GM12878 (cell line): Measurements from ENCODE around the gene BBOX1. TPM values are rescaled to one million over a fixed set of nuclear protein-coding genes. Genes with fewer than 3 reads are reported as not detected.

Source experiments
- ATAC-seq: fragments of 200-7000 bp; cut with Tn5 transposase; 3 replicates; pipeline ENCODE4 v1.9.1; 2020; ENCODE audit warnings: mild to moderate bottlenecking, moderate library complexity
- BruUV-seq: library from RNA; stranded (reverse); fragments of 400-500 nt; replicated peaks from 2 replicates; lab custom pipeline; 2021; lab: Mats Ljungman, UMichigan
- CTCF ChIA-PET: fragments of 300-600 bp; sonication (Branson Sonifier 250); formaldehyde crosslinking; extraction: SDS; loops from one replicate; lab custom pipeline; 2021; ENCODE audit warnings: inconsistent platforms; lab: Yijun Ruan, JAX
- POLR2A ChIA-PET: fragments of 350-600 bp; formaldehyde crosslinking; extraction: SDS; loops from one replicate; lab custom pipeline; 2021; ENCODE audit warnings: inconsistent platforms; lab: Charles Lee
- RAD21 ChIA-PET: fragments of 300-600 bp; sonication (Branson Sonifier 250); formaldehyde crosslinking; loops from one replicate; lab custom pipeline; 2023; ENCODE audit warnings: antibody characterized with exemption; ENCODE audit not compliant: unreplicated experiment; lab: Charles Lee
- SMC1A ChIA-PET: fragments of 300-600 bp; sonication (Branson Sonifier 250); formaldehyde crosslinking; loops from one replicate; lab custom pipeline; 2023; ENCODE audit not compliant: unreplicated experiment, uncharacterized antibody; lab: Charles Lee
- DNase-seq: peaks from one replicate; pipeline ENCODE4 v3.0.0-alpha.2; 2011; ENCODE audit warnings: low read depth, low spot score
- FAIRE-seq: peaks from 3 replicates; lab custom pipeline; 2011; peaks lifted over from hg19 to GRCh38; lab: Jason Lieb, UNC
- H2AFZ ChIP-seq: 2 replicates; pipeline ENCODE4 v1.6.0; 2011; ENCODE audit warnings: low read depth, low read length, control low read depth; ENCODE audit not compliant: control insufficient read depth
- H3K27ac ChIP-seq: 2 replicates; pipeline ENCODE4 v1.5.1; 2011; ENCODE audit warnings: control low read depth; ENCODE audit not compliant: control insufficient read depth, insufficient read depth
- H3K27me3 ChIP-seq, 2 experiments: replicated peaks in 1 of 2; 2 replicates each; pipeline versions ENCODE4 v1.6.0 to v1.6.1; 2011; ENCODE audit warnings: low read length in 1 of 2; ENCODE audit not compliant: control insufficient read depth in 2 of 2, insufficient read depth in 2 of 2
- H3K36me3 ChIP-seq, 2 experiments: 2 replicates each; pipeline ENCODE4 v1.5.1; 2011; ENCODE audit warnings: low read length in 1 of 2; ENCODE audit not compliant: control insufficient read depth in 2 of 2, insufficient read depth in 2 of 2
- H3K4me1 ChIP-seq: 2 replicates; pipeline ENCODE4 v1.6.1; 2011; ENCODE audit warnings: mild to moderate bottlenecking, low read length, moderate library complexity, mixed read lengths; ENCODE audit not compliant: control insufficient read depth, insufficient read depth
- H3K4me2 ChIP-seq: 2 replicates; pipeline ENCODE4 v1.6.0; 2011; ENCODE audit warnings: control low read depth; ENCODE audit not compliant: control insufficient read depth, insufficient read depth
- H3K4me3 ChIP-seq: fragments of 200-600 bp; sonication (generic); 2 replicates; pipeline ENCODE4 v1.5.1; 2016
- H3K79me2 ChIP-seq: 2 replicates; pipeline ENCODE4 v1.6.0; 2011; ENCODE audit warnings: low read length; ENCODE audit not compliant: control insufficient read depth, insufficient read depth
- H3K9ac ChIP-seq: 2 replicates; pipeline ENCODE4 v1.8.0; 2011; ENCODE audit warnings: low read length, control low read depth, mixed read lengths; ENCODE audit not compliant: control insufficient read depth, insufficient read depth
- H3K9me3 ChIP-seq: replicated peaks from 3 replicates; pipeline ENCODE4 v1.5.1; 2011; ENCODE audit warnings: mild to moderate bottlenecking, low read length; ENCODE audit not compliant: control insufficient read depth, insufficient read depth
- H4K20me1 ChIP-seq: 2 replicates; pipeline ENCODE4 v1.6.0; 2011; ENCODE audit not compliant: control insufficient read depth, insufficient read depth
- CREM ChIP-seq: IDR thresholded peaks from 2 replicates; pipeline ENCODE4 v1.6.1; 2014; ENCODE audit warnings: antibody characterized with exemption, low read depth
- ETV6 ChIP-seq, 2 experiments: fragments of 450-650 bp in 1 of 2; IDR thresholded peaks in 1 of 2; conservative IDR thresholded peaks in 1 of 2; 2 replicates each; pipeline ENCODE4 v1.6.1; 2014; ENCODE audit warnings: antibody characterized with exemption in 1 of 2, borderline replicate concordance in 1 of 2, low read depth in 1 of 2, mild to moderate bottlenecking in 1 of 2, moderate library complexity in 1 of 2
- FOXK2 ChIP-seq: fragments of 450-650 bp; IDR thresholded peaks from 2 replicates; pipeline ENCODE4 v1.6.1; 2017; ENCODE audit warnings: mild to moderate bottlenecking, moderate library complexity
- FOXM1 ChIP-seq: IDR thresholded peaks from 2 replicates; pipeline ENCODE4 v1.6.1; 2012; ENCODE audit warnings: low read depth, mild to moderate bottlenecking, inconsistent platforms, low read length, moderate library complexity
- GABPA ChIP-seq: IDR thresholded peaks from 2 replicates; pipeline ENCODE4 v1.6.1; 2014; ENCODE audit warnings: antibody characterized with exemption, low read depth, mild to moderate bottlenecking, inconsistent platforms
- KAT2A ChIP-seq: conservative IDR thresholded peaks from 2 replicates; pipeline ENCODE4 v1.6.1; 2011; ENCODE audit warnings: low read depth, low read length; ENCODE audit not compliant: control insufficient read depth
- LARP7 ChIP-seq: fragments of 450-650 bp; IDR thresholded peaks from 2 replicates; pipeline ENCODE4 v1.6.1; 2017; ENCODE audit warnings: mild to moderate bottlenecking
- MEF2A ChIP-seq: IDR thresholded peaks from 2 replicates; pipeline ENCODE4 v1.6.1; 2011; ENCODE audit warnings: low read depth, mild to moderate bottlenecking, low read length, moderate library complexity; ENCODE audit not compliant: insufficient read depth
- SIN3A ChIP-seq: IDR thresholded peaks from 2 replicates; pipeline ENCODE4 v1.6.1; 2012; ENCODE audit warnings: low read depth, low read length, improper control_type of control experiment
- WGBS: methylation state at CpG from one replicate; pipeline ENCODE4 v1.1.6; 2016; ENCODE audit warnings: low lambda C conversion rate; ENCODE audit not compliant: insufficient replicate concordance, insufficient coverage; ENCODE audit errors: missing lambda C conversion rate; 5-methylcytosine and 5-hydroxymethylcytosine counted together
- in situ Hi-C: fragments of 300-500 bp; cut with MboI; formaldehyde crosslinking; loops from 9 replicates; pipeline ENCODE4 v1.14.3; 2018; ENCODE audit warnings: mixed read lengths
- intact Hi-C: fragments of 100-400 bp; cut with micrococcal nuclease; formaldehyde crosslinking; loops from one replicate; pipeline ENCODE4 v1.14.2; 2022; ENCODE audit not compliant: unreplicated experiment
- polyA plus RNA-seq, 11 experiments: library from polyadenylated mRNA; depleted of rRNA in 4 of 11; unstranded in 6 of 11; stranded (reverse) in 5 of 11; fragments of >200 nt; fragmentation: Nextera tagmentation in 4 of 11; fragmentation: Illumina TruSeq in 1 of 11; extraction: Ambion mirVana in 4 of 11; extraction: Trizol in 1 of 11; gene quantifications; 1 replicate in 1 of 11; 2 replicates in 10 of 11; pipeline versions ENCODE4 v1.2.1 to v1.2.3, GENCODE V29; 2011 to 2016; ENCODE audit warnings: inconsistent platforms in 2 of 11, missing spikeins in 2 of 11, low read depth in 1 of 11
- total RNA-seq, 4 experiments: library from RNA; depleted of rRNA in 3 of 4; stranded (reverse); fragments of >200 nt in 3 of 4; fragmentation: Illumina TruSeq in 1 of 4; extraction: Trizol in 1 of 4; gene quantifications; 2 replicates each; pipeline versions ENCODE4 v1.2.1 to v1.2.3, GENCODE V29; 2013 to 2021
- TF ChIP-seq, protein P1 (sequence below): IDR thresholded peaks from 2 replicates; pipeline ENCODE4 v1.6.1; 2012; ENCODE audit warnings: low read depth, low read length, improper control_type of control experiment
- TF ChIP-seq, protein P2 (sequence below): IDR thresholded peaks from 2 replicates; pipeline ENCODE4 v1.6.1; 2011; ENCODE audit warnings: low read depth, mild to moderate bottlenecking, low read length, moderate library complexity, borderline replicate concordance; ENCODE audit errors: extremely low read depth
- TF ChIP-seq, protein P3 (sequence below): fragments of 450-650 bp; IDR thresholded peaks from 2 replicates; pipeline ENCODE4 v1.6.1; 2016; ENCODE audit warnings: mild to moderate bottlenecking, moderate library complexity, borderline replicate concordance
- TF ChIP-seq, protein P4 (sequence below), 3 experiments: IDR thresholded peaks in 2 of 3; conservative IDR thresholded peaks in 1 of 3; 2 replicates each; pipeline ENCODE4 v1.5.1; 2011; ENCODE audit warnings: low read depth in 3 of 3, low read length in 3 of 3, mild to moderate bottlenecking in 3 of 3, control low read depth in 2 of 3, moderate library complexity in 2 of 3, inconsistent platforms in 1 of 3, mixed read lengths in 1 of 3; ENCODE audit not compliant: control insufficient read depth in 2 of 3, insufficient read depth in 1 of 3; ENCODE audit errors: extremely low read depth in 1 of 3

BBOX1 gene
- total and polyA plus RNA-seq, 10 of the 15 experiments (the other 5 are each of a cell fraction or from before 2014, with no cell fraction given): 3.5 TPM; not detected in 9

DNA sequence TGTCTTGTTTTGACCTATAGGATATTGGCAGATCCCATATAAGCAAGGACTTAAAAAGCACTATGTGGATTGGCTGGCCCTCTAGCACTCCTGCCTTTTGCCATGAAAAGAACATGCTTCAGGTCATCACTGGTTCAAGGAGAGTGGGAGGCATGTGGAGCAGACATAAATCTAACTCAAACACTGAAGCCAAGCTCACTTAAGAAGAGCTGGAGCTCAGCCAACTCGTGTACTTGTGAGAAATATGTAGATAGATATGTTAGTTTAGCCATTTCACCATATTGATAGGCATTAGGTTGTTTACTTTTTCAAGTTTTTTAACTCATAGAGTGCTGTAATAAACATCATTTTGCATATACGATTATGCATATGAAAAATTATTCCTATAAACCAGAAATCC lies 19.9 kb upstream of the BBOX1 start (continued):
- TF ChIP-seq ETV6 (conservative IDR thresholded peaks at IDR 0.05 in 1 of 2, IDR thresholded peaks at IDR 0.05 in 1 of 2; ENCODE audit: borderline replicate concordance in 1 of 2, low read depth in 1 of 2): no peak
- TF ChIP-seq MEF2A: no peak

DNA sequence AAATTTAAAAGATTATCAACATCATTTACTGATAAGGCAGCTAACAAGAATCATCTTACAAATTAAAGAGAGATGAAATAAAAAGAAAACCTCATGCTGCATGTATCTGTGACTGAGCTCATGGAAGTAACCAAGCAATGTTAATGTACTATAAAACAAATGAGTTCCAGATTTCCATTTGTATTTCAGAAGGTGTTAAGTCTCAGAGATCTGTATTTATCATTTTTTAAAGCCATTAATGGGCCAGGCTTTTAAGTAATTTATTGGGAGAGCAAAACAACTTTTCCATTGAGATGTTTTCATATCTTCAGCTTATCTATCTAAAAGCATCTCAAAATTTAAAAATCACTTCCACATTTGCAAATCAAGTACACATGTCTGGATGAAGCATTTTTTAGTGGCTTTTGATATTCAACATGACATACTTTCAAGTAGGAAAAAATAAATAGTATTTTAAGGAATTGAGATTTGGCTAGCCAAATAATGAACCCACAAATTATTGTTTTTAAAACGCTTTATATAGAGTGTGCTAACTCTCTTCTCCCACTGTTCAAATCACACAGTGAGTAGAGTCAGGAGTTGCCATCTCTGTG lies 17.9 kb upstream of the BBOX1 start:
- no peaks in the 10 kb centered on the region for H4K20me1 ChIP-seq
- ChIA-PET RAD21 (no interaction called here), CTCF (no interaction called here)
- H3K27ac ChIP-seq: no peak overlapping the region
- no peaks in the 10 kb centered on the region for H3K36me3 ChIP-seq
- TF ChIP-seq LARP7 (no peak), FOXM1 (no peak), GABPA (no peak), KAT2A (no peak), FOXK2 (no peak), CREM (no peak), SIN3A (no peak)
- TF ChIP-seq, protein P1, sequence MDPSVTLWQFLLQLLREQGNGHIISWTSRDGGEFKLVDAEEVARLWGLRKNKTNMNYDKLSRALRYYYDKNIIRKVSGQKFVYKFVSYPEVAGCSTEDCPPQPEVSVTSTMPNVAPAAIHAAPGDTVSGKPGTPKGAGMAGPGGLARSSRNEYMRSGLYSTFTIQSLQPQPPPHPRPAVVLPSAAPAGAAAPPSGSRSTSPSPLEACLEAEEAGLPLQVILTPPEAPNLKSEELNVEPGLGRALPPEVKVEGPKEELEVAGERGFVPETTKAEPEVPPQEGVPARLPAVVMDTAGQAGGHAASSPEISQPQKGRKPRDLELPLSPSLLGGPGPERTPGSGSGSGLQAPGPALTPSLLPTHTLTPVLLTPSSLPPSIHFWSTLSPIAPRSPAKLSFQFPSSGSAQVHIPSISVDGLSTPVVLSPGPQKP: no peak
- TF ChIP-seq, protein P2, sequence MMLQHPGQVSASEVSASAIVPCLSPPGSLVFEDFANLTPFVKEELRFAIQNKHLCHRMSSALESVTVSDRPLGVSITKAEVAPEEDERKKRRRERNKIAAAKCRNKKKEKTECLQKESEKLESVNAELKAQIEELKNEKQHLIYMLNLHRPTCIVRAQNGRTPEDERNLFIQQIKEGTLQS: no peak
- TF ChIP-seq, protein P3, sequence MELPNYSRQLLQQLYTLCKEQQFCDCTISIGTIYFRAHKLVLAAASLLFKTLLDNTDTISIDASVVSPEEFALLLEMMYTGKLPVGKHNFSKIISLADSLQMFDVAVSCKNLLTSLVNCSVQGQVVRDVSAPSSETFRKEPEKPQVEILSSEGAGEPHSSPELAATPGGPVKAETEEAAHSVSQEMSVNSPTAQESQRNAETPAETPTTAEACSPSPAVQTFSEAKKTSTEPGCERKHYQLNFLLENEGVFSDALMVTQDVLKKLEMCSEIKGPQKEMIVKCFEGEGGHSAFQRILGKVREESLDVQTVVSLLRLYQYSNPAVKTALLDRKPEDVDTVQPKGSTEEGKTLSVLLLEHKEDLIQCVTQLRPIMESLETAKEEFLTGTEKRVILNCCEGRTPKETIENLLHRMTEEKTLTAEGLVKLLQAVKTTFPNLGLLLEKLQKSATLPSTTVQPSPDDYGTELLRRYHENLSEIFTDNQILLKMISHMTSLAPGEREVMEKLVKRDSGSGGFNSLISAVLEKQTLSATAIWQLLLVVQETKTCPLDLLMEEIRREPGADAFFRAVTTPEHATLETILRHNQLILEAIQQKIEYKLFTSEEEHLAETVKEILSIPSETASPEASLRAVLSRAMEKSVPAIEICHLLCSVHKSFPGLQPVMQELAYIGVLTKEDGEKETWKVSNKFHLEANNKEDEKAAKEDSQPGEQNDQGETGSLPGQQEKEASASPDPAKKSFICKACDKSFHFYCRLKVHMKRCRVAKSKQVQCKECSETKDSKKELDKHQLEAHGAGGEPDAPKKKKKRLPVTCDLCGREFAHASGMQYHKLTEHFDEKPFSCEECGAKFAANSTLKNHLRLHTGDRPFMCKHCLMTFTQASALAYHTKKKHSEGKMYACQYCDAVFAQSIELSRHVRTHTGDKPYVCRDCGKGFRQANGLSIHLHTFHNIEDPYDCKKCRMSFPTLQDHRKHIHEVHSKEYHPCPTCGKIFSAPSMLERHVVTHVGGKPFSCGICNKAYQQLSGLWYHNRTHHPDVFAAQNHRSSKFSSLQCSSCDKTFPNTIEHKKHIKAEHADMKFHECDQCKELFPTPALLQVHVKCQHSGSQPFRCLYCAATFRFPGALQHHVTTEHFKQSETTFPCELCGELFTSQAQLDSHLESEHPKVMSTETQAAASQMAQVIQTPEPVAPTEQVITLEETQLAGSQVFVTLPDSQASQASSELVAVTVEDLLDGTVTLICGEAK: no peak
- TF ChIP-seq, protein P4, sequence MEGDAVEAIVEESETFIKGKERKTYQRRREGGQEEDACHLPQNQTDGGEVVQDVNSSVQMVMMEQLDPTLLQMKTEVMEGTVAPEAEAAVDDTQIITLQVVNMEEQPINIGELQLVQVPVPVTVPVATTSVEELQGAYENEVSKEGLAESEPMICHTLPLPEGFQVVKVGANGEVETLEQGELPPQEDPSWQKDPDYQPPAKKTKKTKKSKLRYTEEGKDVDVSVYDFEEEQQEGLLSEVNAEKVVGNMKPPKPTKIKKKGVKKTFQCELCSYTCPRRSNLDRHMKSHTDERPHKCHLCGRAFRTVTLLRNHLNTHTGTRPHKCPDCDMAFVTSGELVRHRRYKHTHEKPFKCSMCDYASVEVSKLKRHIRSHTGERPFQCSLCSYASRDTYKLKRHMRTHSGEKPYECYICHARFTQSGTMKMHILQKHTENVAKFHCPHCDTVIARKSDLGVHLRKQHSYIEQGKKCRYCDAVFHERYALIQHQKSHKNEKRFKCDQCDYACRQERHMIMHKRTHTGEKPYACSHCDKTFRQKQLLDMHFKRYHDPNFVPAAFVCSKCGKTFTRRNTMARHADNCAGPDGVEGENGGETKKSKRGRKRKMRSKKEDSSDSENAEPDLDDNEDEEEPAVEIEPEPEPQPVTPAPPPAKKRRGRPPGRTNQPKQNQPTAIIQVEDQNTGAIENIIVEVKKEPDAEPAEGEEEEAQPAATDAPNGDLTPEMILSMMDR (IDR thresholded peaks at IDR 0.05 in 2 of 3, conservative IDR thresholded peaks at IDR 0.05 in 1 of 3; ENCODE audit: control insufficient read depth in 2 of 3, extremely low read depth in 1 of 3, insufficient read depth in 1 of 3, low read depth in 3 of 3, low read length in 3 of 3): no peak
- TF ChIP-seq, all 136 proteins: peak for 0
- H3K9ac ChIP-seq: no peak overlapping the region
- H3K4me2 ChIP-seq: no peak overlapping the region
- no peaks in the 10 kb centered on the region for H3K4me1 ChIP-seq
- SMC1A ChIA-PET: no interaction called here
- WGBS: 10% methylated on average over 1 of the region's 1 CpG
- no peaks in the 10 kb centered on the region for H3K9me3 ChIP-seq
- in situ Hi-C loops: no loop called here
- ATAC-seq (no peak), DNase-seq (no peak), FAIRE-seq (no peak)
- no peak overlapping the region for H3K4me3 ChIP-seq
- intact Hi-C loops: no loop called here
- H3K27me3 ChIP-seq: no peaks in the 10 kb centered on the region
- BruUV-seq: no TSS peak
- H3K79me2 ChIP-seq: no peaks in the 10 kb centered on the region
- POLR2A ChIA-PET: interaction anchor here (0.7 kb wide), 1 partner anchor 31 kb away, joined by 3 read pairs; no protein-coding TSS in a partner anchor
- H2AFZ ChIP-seq: no peak overlapping the region
